T-cell (primary cell): Measurements from ENCODE around the gene ADGRB3. TPM values are rescaled to one million over a fixed set of nuclear protein-coding genes. Genes with fewer than 3 reads are reported as not detected.

ENCODE experiments used
- ATAC-seq, 4 experiments: fragments of 200-7000 bp in 3 of 4; fragments of 150-1000 bp in 1 of 4; cut with Tn5 transposase; replicated peaks in 1 of 4; 1 replicate in 3 of 4; 2 replicates in 1 of 4; pipeline ENCODE4 v1.10.0; 2021; ENCODE audit warnings: moderate library complexity in 3 of 4, mild to moderate bottlenecking in 2 of 4, moderate number of reproducible peaks in 1 of 4
- CTCF ChIA-PET, 2 donors: fragments of 300-600 bp; sonication (Branson Sonifier 250); formaldehyde crosslinking; loops; one replicate each; lab custom pipeline; 2022; ENCODE audit warnings: antibody characterized with exemption in 2 of 2; lab: Charles Lee
- POLR2A ChIA-PET, 2 donors: fragments of 300-600 bp; sonication (Branson Sonifier 250); formaldehyde crosslinking; loops; one replicate each; lab custom pipeline; 2022; ENCODE audit warnings: antibody characterized with exemption in 2 of 2; lab: Charles Lee
- DNase-seq, 35 experiments: peaks; one replicate each; pipeline versions ENCODE4 v3.0.0 to v3.0.0-alpha.2; 2013 to 2023
- H3K27ac ChIP-seq: one replicate; pipeline ENCODE4 v1.5.1; 2013; ENCODE audit warnings: low read length
- H3K27me3 ChIP-seq, 2 experiments: replicated peaks in 1 of 2; 1 replicate in 1 of 2; 2 replicates in 1 of 2; pipeline versions ENCODE4 v1.6.1 to v1.7.0; 2013; ENCODE audit warnings: low read length in 1 of 2, mixed read lengths in 1 of 2; ENCODE audit not compliant: control insufficient read depth in 2 of 2, insufficient read depth in 2 of 2; ENCODE audit errors: extremely low read depth in 1 of 2
- H3K36me3 ChIP-seq, 2 donors: 1 replicate in 1 of 2; 2 replicates in 1 of 2; pipeline versions ENCODE4 v1.6.1 to v1.7.0; 2013; ENCODE audit warnings: low read length in 1 of 2; ENCODE audit not compliant: control insufficient read depth in 2 of 2, insufficient read depth in 1 of 2; ENCODE audit errors: extremely low read depth in 1 of 2
- H3K4me1 ChIP-seq, 2 experiments: 1 replicate in 1 of 2; 2 replicates in 1 of 2; pipeline versions ENCODE4 v1.6.1 to v1.7.0; 2013; ENCODE audit warnings: low read length in 2 of 2, mixed read lengths in 1 of 2; ENCODE audit not compliant: insufficient read depth in 2 of 2, control insufficient read depth in 1 of 2; ENCODE audit errors: extremely low read depth in 1 of 2
- H3K4me3 ChIP-seq, 2 donors: 1 replicate in 1 of 2; 2 replicates in 1 of 2; pipeline versions ENCODE4 v1.5.1 to v1.7.0; 2013; ENCODE audit warnings: mild to moderate bottlenecking in 2 of 2, low read length in 1 of 2, moderate library complexity in 1 of 2; ENCODE audit not compliant: control insufficient read depth in 1 of 2; ENCODE audit errors: extremely low read depth in 1 of 2
- H3K9me3 ChIP-seq: 2 replicates; pipeline ENCODE4 v1.7.0; 2013
- H3K27ac Mint-ChIP-seq, 2 donors: one replicate each; pipeline ENCODE4 v1.8.0; 2020 to 2021; ENCODE audit warnings: mild to moderate bottlenecking in 2 of 2, mixed read lengths in 2 of 2
- H3K27me3 Mint-ChIP-seq, 2 donors: one replicate each; pipeline ENCODE4 v1.8.0; 2021 to 2022; ENCODE audit warnings: mixed read lengths in 2 of 2
- H3K36me3 Mint-ChIP-seq: one replicate; pipeline ENCODE4 v1.8.0; 2021; ENCODE audit warnings: mixed read lengths
- H3K4me1 Mint-ChIP-seq, 3 donors: one replicate each; pipeline ENCODE4 v1.8.0; 2020 to 2022; ENCODE audit warnings: mixed read lengths in 3 of 3, mild to moderate bottlenecking in 1 of 3
- H3K4me3 Mint-ChIP-seq, 3 donors: one replicate each; pipeline ENCODE4 v1.8.0; 2020 to 2022; ENCODE audit warnings: mild to moderate bottlenecking in 3 of 3, mixed read lengths in 3 of 3, moderate library complexity in 3 of 3
- H3K9me3 Mint-ChIP-seq, 3 donors: one replicate each; pipeline ENCODE4 v1.8.0; 2020 to 2022; ENCODE audit warnings: mixed read lengths in 3 of 3
- WGBS: methylation state at CpG from one replicate; pipeline ENCODE4 v1.1.5; 2013; ENCODE audit warnings: missing lambda C conversion rate; ENCODE audit not compliant: insufficient coverage; 5-methylcytosine and 5-hydroxymethylcytosine counted together
- total RNA-seq, 35 experiments: library from RNA in 6 of 35; stranded (reverse) in 6 of 35; fragments of 120-200 nt in 1 of 35; gene quantifications; one replicate each; pipeline versions ENCODE4 v1.2.1 to v1.2.4 and lab custom pipeline; 2013 to 2026

The ADGRB3 gene
- total RNA-seq, 5 donors from 2014 or later (not counting 1 experiment from before 2014, with no cell fraction given) = not detected

- no peak for DNase-seq
- Histone ChIP-seq H3K4me1 (no peaks in the 10 kb centered on the region), H3K27me3 (no peaks in the 10 kb centered on the region), H3K4me3 (no peak overlapping the region), H3K27ac (no peak overlapping the region), H3K36me3 (no peaks in the 10 kb centered on the region), H3K9me3 (no peaks in the 10 kb centered on the region)
- ATAC-seq = no peak
- Mint-ChIP-seq H3K27me3 (peaks cover 0 to 1% of the 10 kb centered on the region in 2 donors), H3K4me3 (no peak overlapping the region), H3K4me1 (no peaks in the 10 kb centered on the region), H3K9me3 (no peaks in the 10 kb centered on the region), H3K27ac (no peak overlapping the region), H3K36me3 (no peaks in the 10 kb centered on the region)
- no CpG with 5 or more reads among the region's 5 CpGs for WGBS
- ChIA-PET POLR2A (no interaction called here), CTCF (no interaction called here)
These were observed 121.6 kb downstream of the ADGRB3 start for GRCh38 chr6:68756454-68757375.

GRCh38 chr6:68757821-68758220 is 122.7 kb downstream of the ADGRB3 start:
- WGBS = no CpG with 5 or more reads among the region's 1 CpG
- ATAC-seq = no peak
- POLR2A ChIA-PET = no interaction called here

GRCh38 chr6:68758559-68758958 is 123.5 kb downstream of the ADGRB3 start:
- Histone ChIP-seq H3K27me3 (no peaks in the 10 kb centered on the region), H3K4me3 (no peak overlapping the region), H3K9me3 (no peaks in the 10 kb centered on the region), H3K27ac (no peak overlapping the region), H3K4me1 (no peaks in the 10 kb centered on the region), H3K36me3 (no peaks in the 10 kb centered on the region)
- ATAC-seq (no peak), DNase-seq (no peak)
- CTCF ChIA-PET = no interaction called here
- POLR2A ChIA-PET = no interaction called here
- H3K4me3 Mint-ChIP-seq = no peak overlapping the region
- H3K36me3 Mint-ChIP-seq = no peaks in the 10 kb centered on the region
- H3K27ac Mint-ChIP-seq = no peak overlapping the region
- no peaks in the 10 kb centered on the region for H3K4me1 Mint-ChIP-seq
- peaks cover 0 to 1% of the 10 kb centered on the region in 2 donors for H3K27me3 Mint-ChIP-seq
- no peaks in the 10 kb centered on the region for H3K9me3 Mint-ChIP-seq

More at GRCh38 chr6:68757821-68758220, 122.7 kb downstream of the ADGRB3 start:
- no peaks in the 10 kb centered on the region for H3K4me1 Mint-ChIP-seq
- no peak overlapping the region for H3K4me3 Mint-ChIP-seq
- H3K4me3 ChIP-seq = no peak overlapping the region
- no peak overlapping the region for H3K27ac Mint-ChIP-seq
- no peaks in the 10 kb centered on the region for H3K9me3 ChIP-seq
- no peak for DNase-seq
- H3K36me3 ChIP-seq = no peaks in the 10 kb centered on the region
- no peaks in the 10 kb centered on the region for H3K36me3 Mint-ChIP-seq
- no peaks in the 10 kb centered on the region for H3K4me1 ChIP-seq
- H3K27me3 ChIP-seq = no peaks in the 10 kb centered on the region
- no peak overlapping the region for H3K27ac ChIP-seq
- CTCF ChIA-PET = no interaction called here
- peaks cover 0 to 1% of the 10 kb centered on the region in 2 donors for H3K27me3 Mint-ChIP-seq
- H3K9me3 Mint-ChIP-seq = no peaks in the 10 kb centered on the region

GRCh38 chr6:68760485-68760884 is 125.4 kb downstream of the ADGRB3 start:
- no CpG with 5 or more reads among the region's 2 CpGs for WGBS
- no peaks in the 10 kb centered on the region for H3K9me3 Mint-ChIP-seq
- DNase-seq (no peak), ATAC-seq (no peak)
- Histone ChIP-seq H3K9me3 (no peaks in the 10 kb centered on the region), H3K4me1 (no peaks in the 10 kb centered on the region), H3K4me3 (no peak overlapping the region), H3K36me3 (no peaks in the 10 kb centered on the region), H3K27ac (no peak overlapping the region), H3K27me3 (no peaks in the 10 kb centered on the region)
- no peak overlapping the region for H3K27ac Mint-ChIP-seq
- H3K36me3 Mint-ChIP-seq = no peaks in the 10 kb centered on the region
- no peak overlapping the region for H3K4me3 Mint-ChIP-seq
- H3K27me3 Mint-ChIP-seq = no peaks in the 10 kb centered on the region
- ChIA-PET CTCF (no interaction called here), POLR2A (interaction anchor here in 1 of 2 donors (0.6 kb wide), 1 partner anchor 44 kb away, joined by 3 read pairs; no protein-coding TSS in a partner anchor)
- no peaks in the 10 kb centered on the region for H3K4me1 Mint-ChIP-seq

GRCh38 chr6:68760941-68761676 is 126.0 kb downstream of the ADGRB3 start:
- H3K4me3 ChIP-seq = no peak overlapping the region
- H3K27ac Mint-ChIP-seq = no peak overlapping the region
- H3K9me3 ChIP-seq = no peaks in the 10 kb centered on the region
- H3K9me3 Mint-ChIP-seq = no peaks in the 10 kb centered on the region
- no peaks in the 10 kb centered on the region for H3K27me3 Mint-ChIP-seq
- no peak overlapping the region for H3K27ac ChIP-seq
- H3K27me3 ChIP-seq = no peaks in the 10 kb centered on the region
- no peaks in the 10 kb centered on the region for H3K4me1 Mint-ChIP-seq
- H3K4me1 ChIP-seq = no peaks in the 10 kb centered on the region
- no peaks in the 10 kb centered on the region for H3K36me3 Mint-ChIP-seq
- DNase-seq (no peak), ATAC-seq (no peak)
- H3K36me3 ChIP-seq = no peaks in the 10 kb centered on the region
- CTCF ChIA-PET = no interaction called here
- WGBS = no CpG with 5 or more reads among the region's 8 CpGs
- H3K4me3 Mint-ChIP-seq = no peak overlapping the region
- POLR2A ChIA-PET = no interaction called here

- Mint-ChIP-seq H3K27ac (no peak overlapping the region), H3K9me3 (no peaks in the 10 kb centered on the region), H3K36me3 (no peaks in the 10 kb centered on the region), H3K4me1 (no peaks in the 10 kb centered on the region), H3K4me3 (no peak overlapping the region), H3K27me3 (no peaks in the 10 kb centered on the region)
- DNase-seq (no peak), ATAC-seq (no peak)
- Histone ChIP-seq H3K27me3 (no peaks in the 10 kb centered on the region), H3K4me1 (no peaks in the 10 kb centered on the region), H3K9me3 (no peaks in the 10 kb centered on the region), H3K27ac (no peak overlapping the region), H3K4me3 (no peak overlapping the region), H3K36me3 (no peaks in the 10 kb centered on the region)
- ChIA-PET CTCF (no interaction called here), POLR2A (no interaction called here)
- WGBS = no CpG with 5 or more reads among the region's 2 CpGs
These were observed 126.9 kb downstream of the ADGRB3 start for GRCh38 chr6:68761985-68762384.
